HG03060 (cell line): Measurements from ENCODE around the gene OR52M1.
"Not testable (repeated sequence)": the region's sequence is repeated elsewhere in the genome, so short reads cannot be mapped to it uniquely, and the experiment has no call there.

Source experiments
- ATAC-seq: cut with Tn5 transposase; IDR thresholded peaks from one replicate; pipeline ENCODE4 v1.9.1; 2021; ENCODE audit warnings: low read depth, moderate number of reproducible peaks; ENCODE audit not compliant: unreplicated experiment

OR52M1 gene

GRCh38 chr11:4544891-4545290 lies at the start of gene OR52M1:
OR52M1 (plus strand) TSS chr11:4545191; CDS start chr11:4545191, 0 bp downstream.
- ATAC-seq, result no peak

GRCh38 chr11:4495487-4495886 lies 49.5 kb upstream of the OR52M1 start:
- no peak for ATAC-seq

- ATAC-seq, result no peak
These were observed 49.0 kb upstream of the OR52M1 start for GRCh38 chr11:4495986-4496385.

GRCh38 chr11:4496557-4497248 lies 48.3 kb upstream of the OR52M1 start:
- ATAC-seq, result no peak

- no peak for ATAC-seq
These were observed 36.1 kb upstream of the OR52M1 start for GRCh38 chr11:4508886-4509285.

- no peak for ATAC-seq
These were observed 33.4 kb upstream of the OR52M1 start for GRCh38 chr11:4511282-4512245.

GRCh38 chr11:4514196-4514595 lies 30.8 kb upstream of the OR52M1 start:
- ATAC-seq, result no peak

GRCh38 chr11:4522339-4522738 lies 22.7 kb upstream of the OR52M1 start:
- no peak for ATAC-seq

- ATAC-seq, result no peak
These were observed 22.2 kb upstream of the OR52M1 start for GRCh38 chr11:4522752-4523151.

- no peak for ATAC-seq
These were observed 21.3 kb upstream of the OR52M1 start for GRCh38 chr11:4523666-4524065.

GRCh38 chr11:4527926-4528325 lies 17.1 kb upstream of the OR52M1 start:
- ATAC-seq, result no peak

- ATAC-seq, result not testable (repeated sequence)
These were observed 13.3 kb upstream of the OR52M1 start for GRCh38 chr11:4531686-4532085.

GRCh38 chr11:4539603-4540219 lies 5.3 kb upstream of the OR52M1 start:
- ATAC-seq, result no peak

- ATAC-seq, result no peak
These were observed 3.9 kb upstream of the OR52M1 start for GRCh38 chr11:4541071-4541470.

- no peak for ATAC-seq
These were observed 1.4 kb upstream of the OR52M1 start for GRCh38 chr11:4543561-4543960.

- ATAC-seq, result no peak
These were observed 1.9 kb downstream of the OR52M1 start for GRCh38 chr11:4546878-4547277.

- no peak for ATAC-seq
These were observed 2.4 kb downstream of the OR52M1 start for GRCh38 chr11:4547416-4547815.

GRCh38 chr11:4551346-4551979 lies 6.5 kb downstream of the OR52M1 start:
- no peak for ATAC-seq

- no peak for ATAC-seq
These were observed 14.8 kb downstream of the OR52M1 start for GRCh38 chr11:4559527-4560440.

- ATAC-seq, result no peak
These were observed 15.5 kb downstream of the OR52M1 start for GRCh38 chr11:4560467-4560866.
